ENCODE data around the gene LPCAT1. TPM values are rescaled to one million over a fixed set of nuclear protein-coding genes. Genes with fewer than 3 reads are reported as not detected.

Gene LPCAT1
- total and polyA plus RNA-seq, 2 experiments from 2014 or later, result 78.0 to 255 TPM

GRCh38 chr5:1474183-1474839 is 49.4 kb downstream of the LPCAT1 start:
- Histone ChIP-seq H3K4me3 (no peak overlapping the region), H4K20me1 (replicated peaks; ENCODE audit: insufficient read depth) (peaks cover 9% of the 10 kb centered on the region; the same call in 1 of the 2 replicates), H3K4me2 (no peak overlapping the region), H2AFZ (no peak overlapping the region), H3K27ac (ENCODE audit: low read depth) (no peak overlapping the region), H3K79me2 (replicated peaks; ENCODE audit: insufficient read depth) (peaks cover 11% of the 10 kb centered on the region; the same call in 1 of the 2 replicates), H3K9me2 (ENCODE audit: insufficient read depth) (no peaks in the 10 kb centered on the region), H3K36me3 (ENCODE audit: insufficient read depth) (peaks cover 26% of the 10 kb centered on the region), H3F3A (replicated peaks; ENCODE audit: low read depth) (peaks cover 9% of the 10 kb centered on the region; the same call in 1 of the 2 replicates), H3K4me1 (ENCODE audit: insufficient read depth) (no peaks in the 10 kb centered on the region), H3K27me3 (ENCODE audit: insufficient read depth) (no peaks in the 10 kb centered on the region)
- H3K4me3 Mint-ChIP-seq, result no peak overlapping the region
- DNase-seq (ENCODE audit: low spot score), result no peak
- H3K4me1 Mint-ChIP-seq, result no peaks in the 10 kb centered on the region
- H3K27ac Mint-ChIP-seq, result 0 out of 2 replicates have a peak overlapping the region, but pooled peaks have one; percentile 59
- peaks cover 11% of the 10 kb centered on the region for H3K27me3 Mint-ChIP-seq (ENCODE audit: insufficient read depth, low read depth, poor library complexity)
- no peak for TF ChIP-seq CREB1 (CRISPR knock-in tag; IDR thresholded peaks at IDR 0.05; ENCODE audit: low read depth)
- no peak for TF ChIP-seq ZNF462 (CRISPR knock-in tag; IDR thresholded peaks at IDR 0.05)
- TF ChIP-seq ZNF331 (CRISPR knock-in tag; IDR thresholded peaks at IDR 0.05; ENCODE audit: low read depth), result no peak
- no peak for TF ChIP-seq STAT1 (IDR thresholded peaks at IDR 0.05; ENCODE audit: unreplicated experiment)
- TF ChIP-seq POLR2AphosphoS5 (IDR thresholded peaks at IDR 0.05; ENCODE audit: low read depth), result no peak
- TF ChIP-seq ZNF114 (CRISPR knock-in tag; IDR thresholded peaks at IDR 0.05), result no peak
- TF ChIP-seq EZH2phosphoT487 (IDR thresholded peaks at IDR 0.05; ENCODE audit: unreplicated experiment), result no peak
- TF ChIP-seq JUNB (IDR thresholded peaks at IDR 0.05; ENCODE audit: unreplicated experiment), result no peak
- TF ChIP-seq NANOG (IDR thresholded peaks at IDR 0.05; ENCODE audit: borderline replicate concordance), result no peak
- TF ChIP-seq ETS1 (IDR thresholded peaks at IDR 0.05), result no peak
- H3K9me3 Mint-ChIP-seq, result no peaks in the 10 kb centered on the region; the same call in 1 of the 3 replicates
- peaks cover 89% of the 10 kb centered on the region for H3K36me3 Mint-ChIP-seq (ENCODE audit: low read depth)
- ATAC-seq, result no peak

All from GM23338 (cell line).